B cell (primary cell): Measurements from ENCODE around the gene SRP14.

Experiments
- CTCF ChIP-seq: fragments of 200-600 bp; IDR thresholded peaks from one replicate; pipeline ENCODE4 v1.8.0; 2022; ENCODE audit warnings: antibody characterized with exemption, mild to moderate bottlenecking
- EZH2 ChIP-seq: IDR thresholded peaks from 2 replicates; pipeline ENCODE4 v1.6.1; 2012; ENCODE audit warnings: borderline replicate concordance, low read depth, mild to moderate bottlenecking, moderate library complexity, low read length; ENCODE audit not compliant: insufficient read depth, poor library complexity, severe bottlenecking

- TF ChIP-seq CTCF (no peak), EZH2 (no peak)
These were observed 725 bp downstream of the SRP14 start for GRCh38 chr15:40038275-40038637.
